ENCODE results near the gene RFX5.

DNA sequence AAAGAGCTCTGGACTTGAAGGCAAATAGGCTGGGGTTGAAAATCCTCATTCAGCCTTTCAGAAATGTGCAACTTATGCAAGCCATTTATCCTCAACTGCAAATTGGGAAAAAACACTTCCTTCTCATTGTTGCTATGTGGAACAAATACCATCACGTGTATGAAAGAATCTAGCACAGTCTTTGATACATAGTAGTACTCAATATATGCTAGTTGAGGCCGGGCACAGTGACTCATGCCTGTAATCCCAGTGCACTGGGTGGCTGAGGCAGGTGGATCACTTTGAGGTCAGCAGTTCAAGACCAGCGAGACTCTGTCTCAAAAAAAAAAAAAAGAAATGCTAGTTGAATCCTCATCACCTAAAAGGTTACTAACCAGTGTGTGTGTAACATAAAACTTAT is 28.1 kb downstream of the RFX5 start:
- TF ChIP-seq, protein P1, sequence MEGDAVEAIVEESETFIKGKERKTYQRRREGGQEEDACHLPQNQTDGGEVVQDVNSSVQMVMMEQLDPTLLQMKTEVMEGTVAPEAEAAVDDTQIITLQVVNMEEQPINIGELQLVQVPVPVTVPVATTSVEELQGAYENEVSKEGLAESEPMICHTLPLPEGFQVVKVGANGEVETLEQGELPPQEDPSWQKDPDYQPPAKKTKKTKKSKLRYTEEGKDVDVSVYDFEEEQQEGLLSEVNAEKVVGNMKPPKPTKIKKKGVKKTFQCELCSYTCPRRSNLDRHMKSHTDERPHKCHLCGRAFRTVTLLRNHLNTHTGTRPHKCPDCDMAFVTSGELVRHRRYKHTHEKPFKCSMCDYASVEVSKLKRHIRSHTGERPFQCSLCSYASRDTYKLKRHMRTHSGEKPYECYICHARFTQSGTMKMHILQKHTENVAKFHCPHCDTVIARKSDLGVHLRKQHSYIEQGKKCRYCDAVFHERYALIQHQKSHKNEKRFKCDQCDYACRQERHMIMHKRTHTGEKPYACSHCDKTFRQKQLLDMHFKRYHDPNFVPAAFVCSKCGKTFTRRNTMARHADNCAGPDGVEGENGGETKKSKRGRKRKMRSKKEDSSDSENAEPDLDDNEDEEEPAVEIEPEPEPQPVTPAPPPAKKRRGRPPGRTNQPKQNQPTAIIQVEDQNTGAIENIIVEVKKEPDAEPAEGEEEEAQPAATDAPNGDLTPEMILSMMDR (IDR thresholded peaks at IDR 0.05), result no peak
- no peak for TF ChIP-seq EZH2 (IDR thresholded peaks at IDR 0.05; ENCODE audit: borderline replicate concordance, insufficient read depth, low read depth, low read length, poor library complexity, severe bottlenecking)

Measured in B cell (primary cell).